ENCODE results near the gene MACIR. TPM values are rescaled to one million over a fixed set of nuclear protein-coding genes. Genes with fewer than 3 reads are reported as not detected.

Gene MACIR
- total RNA-seq, 6 experiments from 2014 or later, result 80.7 to 110 (median 97.9) TPM

- Mint-ChIP-seq H3K27ac (peak overlapping the region; percentile 22; the same call in 1 of the 2 replicates), H3K4me1 (ENCODE audit: low read depth) (peaks cover 81% of the 10 kb centered on the region), H3K27me3 (ENCODE audit: insufficient read depth) (no peaks in the 10 kb centered on the region), H3K4me3 (peak overlapping the region; percentile 52), H3K9me3 (no peaks in the 10 kb centered on the region), H3K36me3 (ENCODE audit: low read depth) (peaks cover 49% of the 10 kb centered on the region)
- TF ChIP-seq, protein P1, sequence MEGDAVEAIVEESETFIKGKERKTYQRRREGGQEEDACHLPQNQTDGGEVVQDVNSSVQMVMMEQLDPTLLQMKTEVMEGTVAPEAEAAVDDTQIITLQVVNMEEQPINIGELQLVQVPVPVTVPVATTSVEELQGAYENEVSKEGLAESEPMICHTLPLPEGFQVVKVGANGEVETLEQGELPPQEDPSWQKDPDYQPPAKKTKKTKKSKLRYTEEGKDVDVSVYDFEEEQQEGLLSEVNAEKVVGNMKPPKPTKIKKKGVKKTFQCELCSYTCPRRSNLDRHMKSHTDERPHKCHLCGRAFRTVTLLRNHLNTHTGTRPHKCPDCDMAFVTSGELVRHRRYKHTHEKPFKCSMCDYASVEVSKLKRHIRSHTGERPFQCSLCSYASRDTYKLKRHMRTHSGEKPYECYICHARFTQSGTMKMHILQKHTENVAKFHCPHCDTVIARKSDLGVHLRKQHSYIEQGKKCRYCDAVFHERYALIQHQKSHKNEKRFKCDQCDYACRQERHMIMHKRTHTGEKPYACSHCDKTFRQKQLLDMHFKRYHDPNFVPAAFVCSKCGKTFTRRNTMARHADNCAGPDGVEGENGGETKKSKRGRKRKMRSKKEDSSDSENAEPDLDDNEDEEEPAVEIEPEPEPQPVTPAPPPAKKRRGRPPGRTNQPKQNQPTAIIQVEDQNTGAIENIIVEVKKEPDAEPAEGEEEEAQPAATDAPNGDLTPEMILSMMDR (IDR thresholded peaks at IDR 0.05), result no peak
- no peak for DNase-seq
Measured at GRCh38 chr5:103264508-103264907, 5.9 kb downstream of the MACIR start.

DNA sequence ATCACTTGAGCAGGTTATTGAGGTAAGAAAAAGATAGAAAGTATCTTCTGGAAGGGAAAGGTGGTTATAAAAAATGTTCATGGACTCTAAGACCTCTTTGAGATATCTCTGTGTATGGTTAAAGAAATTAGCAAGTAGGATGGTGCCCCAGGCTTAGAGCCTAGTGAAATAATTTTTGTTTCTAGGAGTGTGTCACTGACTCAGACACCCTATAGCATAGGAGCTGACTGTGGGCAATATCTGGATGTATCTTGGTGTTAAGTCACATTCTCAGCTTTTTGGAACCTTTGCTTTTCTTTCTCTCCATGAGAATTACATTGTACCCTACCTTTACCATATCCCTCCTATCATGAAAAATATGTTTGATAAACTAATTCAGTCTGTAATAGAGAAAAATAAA, 12.0 kb downstream of the MACIR start:
- TF ChIP-seq, protein P1 (IDR thresholded peaks at IDR 0.05), result no peak
- Mint-ChIP-seq H3K27ac (peak overlapping the region; percentile 44), H3K9me3 (no peaks in the 10 kb centered on the region), H3K36me3 (ENCODE audit: low read depth) (peaks cover 38% of the 10 kb centered on the region), H3K27me3 (ENCODE audit: insufficient read depth) (no peaks in the 10 kb centered on the region), H3K4me3 (peak overlapping the region; percentile 24), H3K4me1 (ENCODE audit: low read depth) (peaks cover 87% of the 10 kb centered on the region)
- no peak for DNase-seq

DNA sequence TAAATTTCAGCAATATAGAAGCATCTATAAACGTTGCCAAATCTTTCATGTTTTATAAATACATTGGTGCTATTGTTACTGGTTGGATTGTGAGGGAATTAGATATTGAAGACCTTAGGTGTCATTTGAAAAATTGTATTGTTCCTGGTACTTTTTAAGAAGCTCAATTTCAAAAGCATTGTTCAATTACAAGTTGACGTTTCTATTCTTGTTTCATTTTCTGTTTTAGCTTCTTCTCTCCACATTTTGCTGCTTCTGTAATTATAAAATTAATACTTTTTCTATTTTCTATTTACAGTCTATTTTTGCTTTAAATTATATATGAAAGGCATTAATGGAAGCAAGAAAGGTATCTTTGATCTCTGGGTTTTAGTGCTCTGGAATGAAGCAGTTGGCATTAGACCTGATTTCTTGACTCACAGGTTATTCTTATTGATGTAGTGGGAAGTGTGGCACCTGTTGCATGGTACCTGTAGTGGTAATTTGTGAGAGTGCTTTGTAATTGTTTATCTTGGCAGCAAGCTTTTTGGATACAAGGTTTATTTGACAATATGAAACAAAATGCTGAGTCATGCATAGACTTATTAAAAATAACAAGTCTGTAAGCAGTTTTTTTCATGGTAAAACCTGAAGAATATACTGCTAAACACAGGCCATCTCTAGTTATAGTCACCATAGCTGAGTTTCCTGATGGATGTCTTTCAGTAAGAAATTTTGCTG, 13.2 kb downstream of the MACIR start:
- TF ChIP-seq, protein P1 (IDR thresholded peaks at IDR 0.05), result no peak
- Mint-ChIP-seq H3K27me3 (ENCODE audit: insufficient read depth) (no peaks in the 10 kb centered on the region), H3K9me3 (no peaks in the 10 kb centered on the region), H3K27ac (peak overlapping the region; percentile 80), H3K36me3 (ENCODE audit: low read depth) (peaks cover 40% of the 10 kb centered on the region), H3K4me3 (peak overlapping the region; percentile 51), H3K4me1 (ENCODE audit: low read depth) (peaks cover 85% of the 10 kb centered on the region)
- DNase-seq, result no peak

DNA sequence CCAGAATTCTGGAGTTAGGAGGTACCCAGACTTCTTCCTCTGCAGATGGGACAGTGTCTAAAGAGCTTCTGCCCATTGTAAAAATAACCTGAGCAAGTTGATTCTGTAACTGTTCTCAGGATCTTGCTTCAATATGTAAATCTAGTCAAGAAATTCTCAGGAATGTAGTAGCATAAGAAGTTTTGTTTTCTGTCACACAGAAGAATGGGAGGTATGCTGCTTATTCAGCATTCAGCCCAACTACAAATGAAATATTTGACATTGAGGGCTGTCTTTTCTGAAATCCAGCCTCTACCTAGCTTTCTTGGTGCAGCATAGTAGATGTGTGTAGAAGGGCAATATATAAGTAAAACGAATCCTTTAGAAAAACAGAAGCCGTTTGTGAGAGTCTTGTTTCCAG, 13.8 kb downstream of the MACIR start:
- Mint-ChIP-seq H3K9me3 (no peaks in the 10 kb centered on the region), H3K27me3 (ENCODE audit: insufficient read depth) (no peaks in the 10 kb centered on the region), H3K4me3 (0 out of 2 replicates have a peak overlapping the region, but pooled peaks have one; percentile 20), H3K4me1 (ENCODE audit: low read depth) (peaks cover 78% of the 10 kb centered on the region), H3K36me3 (ENCODE audit: low read depth) (peaks cover 33% of the 10 kb centered on the region), H3K27ac (peak overlapping the region; percentile 80)
- no peak for DNase-seq
- TF ChIP-seq, protein P1 (IDR thresholded peaks at IDR 0.05), result no peak

DNA sequence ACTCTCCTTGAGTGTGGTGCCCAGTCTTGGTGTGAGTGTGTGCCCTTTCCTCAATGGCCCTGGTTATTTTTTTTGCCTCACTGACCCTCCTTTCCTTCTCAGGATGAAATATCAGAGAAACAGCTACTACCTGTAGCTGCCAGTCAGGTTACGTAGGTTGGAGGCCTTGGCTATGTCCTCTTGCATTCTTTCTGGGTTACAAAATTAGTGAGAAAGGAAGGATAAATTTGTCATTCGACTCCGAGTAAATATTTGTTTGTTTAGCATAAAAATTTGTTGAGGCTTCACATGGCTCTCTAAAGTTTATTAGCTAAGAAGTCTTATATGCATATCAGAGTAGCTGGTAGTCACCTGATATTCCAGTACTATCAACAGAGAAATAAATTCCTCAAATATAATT, 15.4 kb downstream of the MACIR start:
- H3K9me3 Mint-ChIP-seq, result no peaks in the 10 kb centered on the region
- TF ChIP-seq, protein P1 (IDR thresholded peaks at IDR 0.05), result no peak
- H3K36me3 Mint-ChIP-seq (ENCODE audit: low read depth), result peaks cover 34% of the 10 kb centered on the region
- no peak for DNase-seq
- no peak overlapping the region for H3K27ac Mint-ChIP-seq
- H3K27me3 Mint-ChIP-seq (ENCODE audit: insufficient read depth), result no peaks in the 10 kb centered on the region
- peaks cover 65% of the 10 kb centered on the region for H3K4me1 Mint-ChIP-seq (ENCODE audit: low read depth)
- no peak overlapping the region for H3K4me3 Mint-ChIP-seq
